Peyer's patch (tissue), 4 donors: ENCODE data around the gene BUB3. TPM values are rescaled to one million over a fixed set of nuclear protein-coding genes. Genes with fewer than 3 reads are reported as not detected.

Source experiments
- DNase-seq, 3 donors: peaks; one replicate each; pipeline ENCODE4 v3.0.0-alpha.2; 2017 to 2019
- H3K27ac ChIP-seq, 4 donors: fragments of 200-600 bp; sonication (generic); one replicate each; pipeline ENCODE4 v1.5.1; 2016 to 2019
- H3K27me3 ChIP-seq, 2 donors: fragments of 200-600 bp; sonication (generic); one replicate each; pipeline ENCODE4 v1.5.1; 2019
- H3K36me3 ChIP-seq, 3 donors: fragments of 200-600 bp; sonication (generic); one replicate each; pipeline ENCODE4 v1.5.1; 2016 to 2019
- H3K4me1 ChIP-seq, 4 donors: fragments of 200-600 bp; sonication (generic); one replicate each; pipeline ENCODE4 v1.5.1; 2016 to 2019
- H3K4me3 ChIP-seq, 4 donors: fragments of 200-600 bp; sonication (generic); 1 replicate in 3 of 4; 2 replicates in 1 of 4; pipeline ENCODE4 v1.5.1; 2016 to 2019; ENCODE audit warnings: mild to moderate bottlenecking in 1 of 4
- H3K9me3 ChIP-seq, 4 donors: fragments of 200-600 bp; sonication (generic); one replicate each; pipeline ENCODE4 v1.5.1; 2016 to 2019; ENCODE audit warnings: mild to moderate bottlenecking in 1 of 4
- CTCF ChIP-seq, 6 experiments: fragments of 450-650 bp in 4 of 6; fragments of 200-600 bp in 2 of 6; sonication (generic) in 1 of 6; IDR thresholded peaks; one replicate each; pipeline ENCODE4 v1.5.1; 2017 to 2019; ENCODE audit warnings: antibody characterized with exemption in 6 of 6, mild to moderate bottlenecking in 3 of 6, moderate library complexity in 1 of 6
- POLR2A ChIP-seq, 2 donors: fragments of 450-650 bp; IDR thresholded peaks; one replicate each; pipeline ENCODE4 v1.5.1; 2017; ENCODE audit warnings: antibody characterized with exemption in 2 of 2, mild to moderate bottlenecking in 2 of 2, moderate library complexity in 2 of 2
- total RNA-seq, 4 donors: library from RNA; depleted of rRNA; stranded (reverse); fragments of >200 nt; gene quantifications; one replicate each; pipeline ENCODE4 v1.1.0, GENCODE V29; 2016

Gene BUB3
- total RNA-seq, 4 donors from 2014 or later: 51.1 to 168 (median 102) TPM

- Histone ChIP-seq H3K4me1 (no peaks in the 10 kb centered on the region), H3K36me3 (no peaks in the 10 kb centered on the region), H3K27ac (no peak overlapping the region), H3K27me3 (no peaks in the 10 kb centered on the region), H3K4me3 (no peak overlapping the region), H3K9me3 (no peaks in the 10 kb centered on the region)
- TF ChIP-seq CTCF (IDR thresholded peaks at IDR 0.05) (no peak), POLR2A (IDR thresholded peaks at IDR 0.05) (no peak)
- no peak for DNase-seq
Measured at GRCh38 chr10:123213192-123213591, 59.0 kb downstream of the BUB3 start.

Other genes starting within 250 kb of the BUB3 start
- not detected for gene FAM24A, start 243.8 kb upstream of the BUB3 start, total RNA-seq
- gene C10orf88, start 200.2 kb upstream of the BUB3 start, total RNA-seq: 10 to 100 TPM in 1 of 4 donors, 1 to 10 TPM in 3; 5.6 to 93.3 (median 7.5) TPM
- gene PSTK, start 174.0 kb upstream of the BUB3 start, total RNA-seq: 1 to 10 TPM in 3 of 4 donors, not detected in 1; 1.2 to 3.6 (median 3.5) TPM
- 1 to 10 TPM; 7.4 to 9.5 (median 8.1) TPM for gene IKZF5, start 145.6 kb upstream of the BUB3 start, total RNA-seq
- 10 to 100 TPM in 2 of 4 donors, 1 to 10 TPM in 2; 9.1 to 14.2 (median 10.2) TPM for gene ACADSB, start 145.4 kb upstream of the BUB3 start, total RNA-seq
- 1 to 10 TPM in 2 of 4 donors, not detected in 2; 1.1 to 3.4 TPM for gene HMX3, start 18.4 kb upstream of the BUB3 start, total RNA-seq
- gene HMX2, start 6.3 kb upstream of the BUB3 start, total RNA-seq: 1 to 10 TPM in 1 of 4 donors, not detected in 3; 1.0 TPM